GM10248 (cell line): Measurements from ENCODE around the gene PABPC4L.

Experiments used
- CTCF ChIA-PET: fragments of 300-600 bp; sonication (Branson Sonifier 250); formaldehyde crosslinking; extraction: SDS; loops from one replicate; lab custom pipeline; 2021; ENCODE audit warnings: antibody characterized with exemption; lab: Yijun Ruan, JAX
- POLR2A ChIA-PET: fragments of 350-650 bp; sonication (Branson Sonifier 250); formaldehyde crosslinking; extraction: SDS; loops from one replicate; lab custom pipeline; 2020; ENCODE audit warnings: antibody characterized with exemption; lab: Yijun Ruan, JAX
- DNase-seq: peaks from one replicate; pipeline ENCODE4 v3.0.0; 2012; ENCODE audit errors: extremely low spot score
- TF ChIP-seq, protein P1 (sequence below): IDR thresholded peaks from 2 replicates; pipeline ENCODE4 v1.5.1; 2012; ENCODE audit warnings: mild to moderate bottlenecking, low read depth; ENCODE audit errors: extremely low read depth, missing control alignments, control extremely low read depth

PABPC4L gene

DNA sequence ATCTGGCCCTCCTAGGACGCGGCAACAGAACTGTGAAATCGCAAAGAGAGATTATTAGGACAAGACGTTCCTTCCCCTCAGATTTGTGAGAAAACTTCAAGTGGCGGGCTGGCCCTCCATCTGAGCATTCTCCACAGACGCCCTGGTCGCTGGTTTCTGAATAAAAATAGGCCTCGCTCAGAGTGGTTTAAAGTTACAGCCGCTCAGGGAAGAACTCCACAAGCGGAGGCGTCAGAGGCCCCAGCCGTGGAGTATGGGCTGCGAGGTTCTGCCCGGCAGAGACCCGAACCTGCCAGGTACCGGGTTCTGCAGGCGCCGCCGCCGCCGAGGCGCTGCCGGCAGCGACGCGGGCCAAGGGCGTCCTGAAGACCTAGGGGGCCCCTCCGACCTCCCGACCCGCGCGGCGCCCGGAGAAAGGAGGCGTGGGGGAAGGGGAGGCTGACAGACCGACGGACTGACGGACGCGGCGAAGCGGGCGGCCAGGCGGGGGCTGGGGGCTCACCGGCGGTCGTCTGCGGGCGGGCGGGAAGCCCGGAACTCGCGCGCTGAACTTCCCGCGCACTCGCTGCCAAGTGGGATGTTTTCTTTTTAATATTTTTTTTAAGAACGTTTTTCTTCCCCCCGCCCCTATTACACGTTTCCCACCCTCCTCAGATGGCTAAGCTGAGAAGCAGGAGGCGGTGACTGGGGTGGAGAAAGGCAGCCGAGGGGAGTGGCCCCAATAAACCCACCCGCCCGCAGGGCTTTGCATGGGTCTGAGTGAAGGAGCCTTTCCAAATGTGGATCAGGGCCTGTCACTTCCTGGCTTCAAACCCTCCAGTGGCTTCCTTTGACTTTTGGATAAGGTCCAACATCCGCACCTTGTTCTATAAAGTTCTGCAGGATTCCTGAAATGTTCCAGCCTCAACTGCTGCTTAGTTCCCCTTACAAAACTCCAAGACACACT, at the start of gene PABPC4L:
PABPC4L (minus strand) TSS at position 574 of the 946 bp plus-strand sequence. CDS start 770 bp downstream, outside the sequence.
- DNase-seq: no peak
- POLR2A ChIA-PET: no interaction called here
- CTCF ChIA-PET: no interaction called here
- TF ChIP-seq, protein P1, sequence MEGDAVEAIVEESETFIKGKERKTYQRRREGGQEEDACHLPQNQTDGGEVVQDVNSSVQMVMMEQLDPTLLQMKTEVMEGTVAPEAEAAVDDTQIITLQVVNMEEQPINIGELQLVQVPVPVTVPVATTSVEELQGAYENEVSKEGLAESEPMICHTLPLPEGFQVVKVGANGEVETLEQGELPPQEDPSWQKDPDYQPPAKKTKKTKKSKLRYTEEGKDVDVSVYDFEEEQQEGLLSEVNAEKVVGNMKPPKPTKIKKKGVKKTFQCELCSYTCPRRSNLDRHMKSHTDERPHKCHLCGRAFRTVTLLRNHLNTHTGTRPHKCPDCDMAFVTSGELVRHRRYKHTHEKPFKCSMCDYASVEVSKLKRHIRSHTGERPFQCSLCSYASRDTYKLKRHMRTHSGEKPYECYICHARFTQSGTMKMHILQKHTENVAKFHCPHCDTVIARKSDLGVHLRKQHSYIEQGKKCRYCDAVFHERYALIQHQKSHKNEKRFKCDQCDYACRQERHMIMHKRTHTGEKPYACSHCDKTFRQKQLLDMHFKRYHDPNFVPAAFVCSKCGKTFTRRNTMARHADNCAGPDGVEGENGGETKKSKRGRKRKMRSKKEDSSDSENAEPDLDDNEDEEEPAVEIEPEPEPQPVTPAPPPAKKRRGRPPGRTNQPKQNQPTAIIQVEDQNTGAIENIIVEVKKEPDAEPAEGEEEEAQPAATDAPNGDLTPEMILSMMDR: no peak

DNA sequence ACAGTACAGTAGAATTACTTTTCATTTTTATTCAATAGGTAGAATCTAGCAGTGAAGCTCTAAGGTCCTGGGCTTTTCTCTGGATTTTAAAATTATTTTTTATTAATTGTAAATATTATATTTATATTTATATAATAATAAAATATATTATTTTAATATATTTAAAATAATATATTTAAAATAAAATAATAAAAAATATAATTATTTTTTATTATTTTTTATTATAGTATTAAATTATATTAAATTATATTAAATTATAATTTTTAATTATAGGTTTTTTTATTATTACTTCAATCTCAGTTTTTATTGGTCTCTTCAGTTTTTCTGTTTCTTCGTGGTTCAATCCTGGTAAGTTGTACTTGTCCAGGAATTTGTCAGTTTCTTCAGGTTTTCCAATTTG, 49.7 kb upstream of the PABPC4L start:
- TF ChIP-seq, protein P1: no peak
- CTCF ChIA-PET: no interaction called here
- DNase-seq: no peak
- POLR2A ChIA-PET: no interaction called here

DNA sequence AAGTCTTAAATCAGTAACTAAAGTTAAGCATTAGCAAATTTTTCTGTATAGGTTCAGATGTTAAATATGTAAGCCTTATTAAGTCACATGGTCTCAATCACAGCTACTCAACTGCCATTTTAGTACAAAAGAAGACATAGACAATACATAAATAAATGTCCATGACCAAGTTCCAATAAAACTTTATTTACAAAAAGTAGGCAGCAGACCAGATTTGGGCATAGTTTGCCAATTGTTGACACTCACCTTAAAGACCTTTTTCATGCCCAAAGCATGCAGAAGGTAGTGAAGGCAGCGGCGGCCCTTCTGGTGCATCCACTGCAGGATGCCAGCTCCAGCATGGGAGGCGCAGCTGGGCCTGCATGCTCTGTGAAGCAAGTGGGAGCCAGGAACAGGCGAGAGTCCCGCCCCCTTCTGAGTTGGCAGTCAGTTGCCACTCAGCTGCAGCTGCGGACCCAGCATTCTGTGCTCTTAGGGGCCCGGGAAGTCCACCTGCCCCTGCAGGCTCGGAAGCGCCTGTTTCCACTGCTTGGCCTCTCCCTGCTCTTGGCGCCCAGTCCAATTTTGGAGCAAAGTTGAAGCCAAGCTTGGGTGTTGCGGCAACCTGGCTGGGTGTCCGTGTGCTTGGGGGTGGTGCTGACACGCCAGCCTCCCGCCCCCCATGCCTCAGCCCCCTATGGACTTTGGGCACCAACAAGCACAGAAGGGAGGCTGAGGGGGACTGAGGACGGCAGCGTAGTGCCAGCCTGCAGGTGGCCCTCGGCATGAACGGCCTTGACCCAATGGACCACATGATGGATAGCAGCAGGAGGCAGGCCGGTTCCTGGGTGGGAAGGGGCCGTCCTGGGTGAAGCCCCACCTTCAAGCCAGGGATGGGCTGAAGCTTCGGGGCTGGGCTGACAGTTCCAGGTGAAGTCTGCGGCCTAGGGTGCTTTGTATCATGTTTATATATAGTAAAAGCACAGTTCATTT, 42.4 kb upstream of the PABPC4L start:
- TF ChIP-seq, protein P1: no peak
- ChIA-PET POLR2A (no interaction called here), CTCF (no interaction called here)
- peak; percentile 3 for DNase-seq

DNA sequence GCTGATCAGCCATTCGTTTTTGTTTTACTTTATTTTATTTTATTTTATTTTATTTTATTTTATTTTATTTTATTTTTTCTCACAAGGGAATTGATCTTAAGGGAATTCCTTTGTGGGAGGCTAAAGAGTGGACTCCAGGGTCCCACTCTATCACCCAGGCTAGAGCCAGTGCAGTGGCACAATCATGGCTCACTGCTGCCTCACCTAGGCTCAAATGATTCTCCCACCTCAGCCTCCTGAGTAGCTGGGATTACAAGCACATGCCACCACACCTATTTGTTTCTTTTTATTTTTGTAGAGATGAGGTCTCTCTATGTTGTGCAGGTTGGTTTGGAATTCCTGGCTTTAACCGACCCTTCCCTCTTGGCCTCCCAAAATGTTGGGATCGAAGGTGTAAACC, 17.5 kb upstream of the PABPC4L start:
- POLR2A ChIA-PET: no interaction called here
- DNase-seq: no peak
- CTCF ChIA-PET: no interaction called here
- TF ChIP-seq, protein P1: no peak

DNA sequence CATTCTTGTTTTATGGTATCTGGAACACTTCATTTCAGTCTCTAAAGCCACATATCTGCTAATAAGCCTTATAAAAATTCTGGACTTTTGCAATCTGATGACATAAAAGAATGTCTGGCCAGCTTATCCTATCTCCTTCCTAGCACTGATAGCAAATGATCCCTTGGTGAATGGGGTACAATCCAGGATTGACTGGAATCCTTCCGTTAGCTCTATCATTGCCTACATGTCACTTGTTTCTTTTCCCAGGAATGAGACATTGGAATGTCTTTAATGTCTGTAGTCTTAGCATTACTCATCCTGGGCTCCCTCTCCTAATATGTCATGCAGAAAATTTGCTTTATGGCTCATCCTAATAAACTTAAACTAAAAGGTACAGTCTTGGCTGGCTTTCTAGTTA, 14.8 kb upstream of the PABPC4L start:
- TF ChIP-seq, protein P1: no peak
- CTCF ChIA-PET: no interaction called here
- POLR2A ChIA-PET: no interaction called here
- DNase-seq: no peak
